Panc1 (cell line): Measurements from ENCODE around the gene FAM78A. TPM values are rescaled to one million over a fixed set of nuclear protein-coding genes. Genes with fewer than 3 reads are reported as not detected.

ENCODE experiments used
- ATAC-seq: fragments of 200-7000 bp; cut with Tn5 transposase; 2 replicates; pipeline ENCODE4 v1.9.1; 2020; ENCODE audit warnings: mild to moderate bottlenecking, moderate library complexity
- BruUV-seq: library from RNA; stranded (reverse); fragments of 400-500 nt; replicated peaks from 2 replicates; lab custom pipeline; 2021; lab: Mats Ljungman, UMichigan
- CTCF ChIA-PET: fragments of 300-600 bp; sonication (Branson Sonifier 250); formaldehyde crosslinking; loops from one replicate; lab custom pipeline; 2022; ENCODE audit warnings: antibody characterized with exemption; lab: Charles Lee
- POLR2A ChIA-PET: fragments of 300-600 bp; sonication (Branson Sonifier 250); formaldehyde crosslinking; loops from one replicate; lab custom pipeline; 2022; ENCODE audit warnings: antibody characterized with exemption; lab: Charles Lee
- DNase-seq: peaks from one replicate; pipeline ENCODE4 v3.0.0-alpha.2; 2010; ENCODE audit warnings: low read depth, low spot score
- H3K27ac ChIP-seq: 2 replicates; pipeline ENCODE4 v1.5.1; 2011; ENCODE audit warnings: mild to moderate bottlenecking, low read length, inconsistent platforms
- H3K27me3 ChIP-seq: fragments of 200-500 bp; sonication (Bioruptor generic); 2 replicates; pipeline ENCODE4 v1.6.0; 2014; ENCODE audit warnings: low read length, inconsistent platforms; ENCODE audit not compliant: control insufficient read depth, insufficient read depth
- H3K36me3 ChIP-seq: fragments of 200-500 bp; sonication (Bioruptor generic); 2 replicates; pipeline ENCODE4 v1.5.1; 2014; ENCODE audit warnings: inconsistent platforms, mild to moderate bottlenecking, low read length, moderate library complexity; ENCODE audit not compliant: control insufficient read depth, insufficient read depth
- H3K4me1 ChIP-seq: 2 replicates; pipeline ENCODE4 v1.5.1; 2011; ENCODE audit warnings: inconsistent platforms, mild to moderate bottlenecking, low read length, moderate library complexity; ENCODE audit not compliant: control insufficient read depth, insufficient read depth
- H3K4me3 ChIP-seq, 2 experiments: 2 replicates each; pipeline ENCODE4 v1.5.1; 2011 to 2012; ENCODE audit warnings: low read depth in 2 of 2, low read length in 2 of 2, mild to moderate bottlenecking in 2 of 2, inconsistent platforms in 1 of 2, moderate library complexity in 1 of 2
- H3K9me3 ChIP-seq: fragments of 200-500 bp; sonication (Bioruptor generic); 2 replicates; pipeline ENCODE4 v1.5.1; 2014; ENCODE audit warnings: low read depth, mild to moderate bottlenecking, inconsistent platforms, low read length, moderate library complexity; ENCODE audit not compliant: control insufficient read depth, insufficient read depth
- CTCF ChIP-seq: fragments of 450-650 bp; IDR thresholded peaks from 2 replicates; pipeline ENCODE4 v1.5.1; 2017; ENCODE audit warnings: mild to moderate bottlenecking
- POLR2AphosphoS5 ChIP-seq: IDR thresholded peaks from 2 replicates; pipeline ENCODE4 v1.6.1; 2012; ENCODE audit warnings: mild to moderate bottlenecking, low read depth, low read length, moderate library complexity
- REST ChIP-seq, 2 experiments: IDR thresholded peaks; 2 replicates each; pipeline ENCODE4 v1.6.1; 2011 to 2012; ENCODE audit warnings: low read depth in 2 of 2, control low read depth in 1 of 2, low read length in 1 of 2, mild to moderate bottlenecking in 1 of 2, moderate library complexity in 1 of 2; ENCODE audit not compliant: insufficient read depth in 1 of 2
- SIN3A ChIP-seq: IDR thresholded peaks from 2 replicates; pipeline ENCODE4 v1.6.1; 2012; ENCODE audit warnings: low read depth, mild to moderate bottlenecking, low read length, moderate library complexity, borderline replicate concordance; ENCODE audit not compliant: insufficient read depth
- TCF7L2 ChIP-seq: IDR thresholded peaks from 2 replicates; pipeline ENCODE4 v1.6.1; 2011; ENCODE audit warnings: mild to moderate bottlenecking, low read depth, low read length, inconsistent platforms
- in situ Hi-C: cut with HindIII; loops from 2 replicates; pipeline ENCODE4 v1.10.0; 2016; ENCODE audit warnings: low sequenced_read_pairs, low pct_unique_long_range_greater_than_20kb
- intact Hi-C: fragments of 100-400 bp; cut with micrococcal nuclease; formaldehyde crosslinking; loops from one replicate; pipeline ENCODE4 v1.10.0; 2022; ENCODE audit not compliant: unreplicated experiment
- total RNA-seq: library from RNA; stranded (reverse); gene quantifications from one replicate; pipeline ENCODE4 v1.2.1, GENCODE V29; 2021; ENCODE audit not compliant: unreplicated experiment

FAM78A gene
- total RNA-seq, 1 experiment from 2014 or later, result 0.59 TPM

GRCh38 chr9:131226226-131226625 lies 50.1 kb downstream of the FAM78A start:
- TF ChIP-seq TCF7L2, result no peak
- no peak for TF ChIP-seq CTCF
- no peak for TF ChIP-seq REST (IDR thresholded peaks at IDR 0.05; ENCODE audit: insufficient read depth in 1 of 2, low read depth in 2 of 2, low read length in 1 of 2)
- TF ChIP-seq SIN3A, result no peak
- TF ChIP-seq POLR2AphosphoS5, result no peak
- BruUV-seq, result no TSS peak
- ATAC-seq, result no peak

GRCh38 chr9:131222460-131222859 lies 53.9 kb downstream of the FAM78A start:
- intact Hi-C loops, result no loop called here
- no TSS peak for BruUV-seq
- no peak for DNase-seq
- ATAC-seq, result no peak
- H3K36me3 ChIP-seq, result no peaks in the 10 kb centered on the region
- H3K9me3 ChIP-seq, result no peaks in the 10 kb centered on the region
- no peak overlapping the region for H3K4me3 ChIP-seq
- POLR2A ChIA-PET, result no interaction called here
- H3K4me1 ChIP-seq, result no peaks in the 10 kb centered on the region; the same call in 1 of the 2 replicates
- TF ChIP-seq POLR2AphosphoS5 (no peak), SIN3A (no peak), REST (IDR thresholded peaks at IDR 0.05; ENCODE audit: insufficient read depth in 1 of 2, low read depth in 2 of 2, low read length in 1 of 2) (no peak), CTCF (no peak), TCF7L2 (no peak)
- H3K27ac ChIP-seq, result no peak overlapping the region
- no peaks in the 10 kb centered on the region for H3K27me3 ChIP-seq
- CTCF ChIA-PET, result no interaction called here
- in situ Hi-C loops, result no loop called here

More at GRCh38 chr9:131226226-131226625, 50.1 kb downstream of the FAM78A start:
- Histone ChIP-seq H3K27ac (no peak overlapping the region), H3K36me3 (no peaks in the 10 kb centered on the region), H3K4me3 (no peak overlapping the region), H3K27me3 (no peaks in the 10 kb centered on the region), H3K9me3 (no peaks in the 10 kb centered on the region), H3K4me1 (no peaks in the 10 kb centered on the region; the same call in 1 of the 2 replicates)
- CTCF ChIA-PET, result no interaction called here
- in situ Hi-C loops, result no loop called here
- DNase-seq, result no peak
- intact Hi-C loops, result no loop called here
- POLR2A ChIA-PET, result no interaction called here
